Endothelial cell (in vitro differentiated cells): ENCODE results near the gene LMNA. TPM values are rescaled to one million over a fixed set of nuclear protein-coding genes. Genes with fewer than 3 reads are reported as not detected.

ENCODE experiments used
- DNase-seq: peaks from one replicate; pipeline ENCODE4 v3.0.0; 2021; ENCODE audit warnings: low spot score
- H3K27ac Mint-ChIP-seq: one replicate; pipeline ENCODE4 v1.8.0; 2021; ENCODE audit warnings: mixed read lengths, inconsistent platforms; ENCODE audit not compliant: unreplicated experiment
- H3K27me3 Mint-ChIP-seq: one replicate; pipeline ENCODE4 v1.8.0; 2021; ENCODE audit warnings: mild to moderate bottlenecking, moderate library complexity, mixed read lengths, inconsistent platforms; ENCODE audit not compliant: unreplicated experiment
- H3K36me3 Mint-ChIP-seq: one replicate; pipeline ENCODE4 v1.8.0; 2021; ENCODE audit warnings: mild to moderate bottlenecking, low read depth, mixed read lengths, inconsistent platforms; ENCODE audit not compliant: unreplicated experiment
- H3K4me1 Mint-ChIP-seq: one replicate; pipeline ENCODE4 v1.8.0; 2021; ENCODE audit warnings: mild to moderate bottlenecking, mixed read lengths, inconsistent platforms; ENCODE audit not compliant: unreplicated experiment
- H3K4me3 Mint-ChIP-seq: one replicate; pipeline ENCODE4 v1.8.0; 2021; ENCODE audit warnings: mild to moderate bottlenecking, mixed read lengths, inconsistent platforms; ENCODE audit not compliant: unreplicated experiment
- H3K9me3 Mint-ChIP-seq: one replicate; pipeline ENCODE4 v1.8.0; 2021; ENCODE audit warnings: mixed read lengths, inconsistent platforms; ENCODE audit not compliant: unreplicated experiment
- total RNA-seq: library from RNA; stranded (reverse); fragmentation: NEBNext Ultra II Directional; extraction: Animal tissue kit (Norgen Biotek cat#: 25700); gene quantifications from one replicate; pipeline ENCODE4 v1.2.1, GENCODE V29; 2021; ENCODE audit not compliant: unreplicated experiment
- TF ChIP-seq, protein P1 (sequence below): fragments of 200-600 bp; sonication (generic); IDR thresholded peaks from one replicate; pipeline ENCODE4 v1.5.0; 2021; ENCODE audit warnings: antibody characterized with exemption; ENCODE audit not compliant: unreplicated experiment

Gene LMNA
- total RNA-seq, 1 donor from 2014 or later: 35.8 TPM

DNA sequence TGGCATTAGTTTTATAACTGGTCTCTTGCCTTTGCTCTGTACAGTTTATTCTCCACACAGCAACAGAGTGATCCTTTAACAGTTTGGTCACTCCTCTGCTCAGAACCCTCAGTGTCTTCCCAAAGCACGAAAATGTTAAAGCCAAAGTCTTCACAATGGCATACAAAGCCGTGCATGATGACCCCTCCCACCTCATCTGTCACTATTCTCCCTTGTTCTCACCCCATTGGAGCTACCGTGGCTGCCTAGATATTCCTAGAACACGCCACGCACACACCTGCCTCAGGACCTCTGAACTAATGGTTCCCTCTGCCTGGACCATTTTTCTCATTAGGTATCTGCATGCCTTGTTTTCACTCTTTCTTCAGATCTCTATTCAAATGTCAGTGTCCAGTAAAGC is 30.2 kb downstream of the LMNA start:
- peaks cover under 1% of the 10 kb centered on the region for H3K36me3 Mint-ChIP-seq
- H3K27ac Mint-ChIP-seq: no peak overlapping the region
- H3K27me3 Mint-ChIP-seq: peaks cover 7% of the 10 kb centered on the region

DNA sequence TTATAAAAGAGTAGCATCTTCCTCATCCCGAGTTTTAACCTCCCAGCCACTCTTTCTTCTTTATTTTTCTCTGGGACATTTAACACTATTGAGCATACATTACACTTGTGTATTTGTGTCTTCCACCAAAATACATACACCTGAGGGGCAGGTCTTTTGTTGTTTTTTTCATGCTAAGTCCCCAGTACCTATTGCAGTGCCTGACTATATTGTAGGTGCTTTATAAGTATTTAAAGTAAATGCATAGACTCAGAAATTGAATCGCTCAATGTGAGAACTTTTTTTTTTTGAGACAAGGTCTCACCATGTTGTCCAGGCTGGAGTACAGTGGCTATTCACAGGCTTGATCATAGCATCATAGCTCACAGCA is 31.1 kb downstream of the LMNA start:
- TF ChIP-seq, protein P1, sequence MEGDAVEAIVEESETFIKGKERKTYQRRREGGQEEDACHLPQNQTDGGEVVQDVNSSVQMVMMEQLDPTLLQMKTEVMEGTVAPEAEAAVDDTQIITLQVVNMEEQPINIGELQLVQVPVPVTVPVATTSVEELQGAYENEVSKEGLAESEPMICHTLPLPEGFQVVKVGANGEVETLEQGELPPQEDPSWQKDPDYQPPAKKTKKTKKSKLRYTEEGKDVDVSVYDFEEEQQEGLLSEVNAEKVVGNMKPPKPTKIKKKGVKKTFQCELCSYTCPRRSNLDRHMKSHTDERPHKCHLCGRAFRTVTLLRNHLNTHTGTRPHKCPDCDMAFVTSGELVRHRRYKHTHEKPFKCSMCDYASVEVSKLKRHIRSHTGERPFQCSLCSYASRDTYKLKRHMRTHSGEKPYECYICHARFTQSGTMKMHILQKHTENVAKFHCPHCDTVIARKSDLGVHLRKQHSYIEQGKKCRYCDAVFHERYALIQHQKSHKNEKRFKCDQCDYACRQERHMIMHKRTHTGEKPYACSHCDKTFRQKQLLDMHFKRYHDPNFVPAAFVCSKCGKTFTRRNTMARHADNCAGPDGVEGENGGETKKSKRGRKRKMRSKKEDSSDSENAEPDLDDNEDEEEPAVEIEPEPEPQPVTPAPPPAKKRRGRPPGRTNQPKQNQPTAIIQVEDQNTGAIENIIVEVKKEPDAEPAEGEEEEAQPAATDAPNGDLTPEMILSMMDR: no peak
- no peak overlapping the region for H3K27ac Mint-ChIP-seq
- H3K4me1 Mint-ChIP-seq: peaks cover 20% of the 10 kb centered on the region
- DNase-seq: no peak
- H3K27me3 Mint-ChIP-seq: peaks cover 11% of the 10 kb centered on the region
- no peak overlapping the region for H3K4me3 Mint-ChIP-seq
- no peaks in the 10 kb centered on the region for H3K9me3 Mint-ChIP-seq
- no peaks in the 10 kb centered on the region for H3K36me3 Mint-ChIP-seq

More for the DNA sequence above, 30.2 kb downstream of the LMNA start:
- DNase-seq: no peak
- Mint-ChIP-seq H3K4me3 (no peak overlapping the region), H3K9me3 (no peaks in the 10 kb centered on the region), H3K4me1 (peaks cover 14% of the 10 kb centered on the region)
- TF ChIP-seq, protein P1: no peak

DNA sequence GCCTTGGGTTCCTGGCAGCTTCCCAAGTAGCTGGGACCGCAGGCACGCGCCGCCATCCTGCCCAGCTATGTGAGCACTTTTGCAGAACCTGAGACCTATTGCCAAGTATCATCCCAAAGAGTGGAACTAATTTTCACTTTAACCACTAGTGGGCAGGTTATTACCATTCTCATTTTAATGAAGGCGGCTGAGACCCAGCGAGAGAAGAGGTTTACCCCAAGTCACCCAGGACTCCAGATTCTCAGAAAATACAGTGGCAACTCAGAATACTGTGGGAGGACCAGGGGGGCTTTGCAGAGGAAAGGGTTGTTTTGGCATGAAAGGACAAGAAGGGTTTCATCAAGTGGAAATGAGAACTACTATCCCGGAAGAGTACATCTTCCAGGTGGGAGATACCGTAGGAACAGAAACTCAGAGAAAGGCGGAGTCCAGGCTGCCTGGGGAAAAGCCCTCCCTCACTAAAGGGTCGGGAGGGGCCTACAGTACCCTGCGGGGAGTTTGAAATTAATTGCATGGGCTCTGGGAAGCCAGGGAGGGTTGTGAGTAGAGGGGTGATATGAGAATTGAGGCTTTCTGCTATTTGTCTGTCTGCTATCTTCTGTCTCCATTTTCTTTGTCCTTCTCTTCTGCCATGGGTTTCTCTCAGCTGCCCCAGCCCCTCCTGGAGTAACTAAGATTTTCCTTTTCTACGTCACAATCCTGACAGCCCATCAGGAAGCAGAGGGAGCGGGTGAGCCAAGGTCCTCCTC is 31.7 kb downstream of the LMNA start:
- Mint-ChIP-seq H3K4me3 (no peak overlapping the region), H3K9me3 (no peaks in the 10 kb centered on the region), H3K27ac (no peak overlapping the region), H3K4me1 (peaks cover 21% of the 10 kb centered on the region), H3K27me3 (peaks cover 11% of the 10 kb centered on the region), H3K36me3 (no peaks in the 10 kb centered on the region)
- TF ChIP-seq, protein P1: peak; percentile 62
- no peak for DNase-seq

DNA sequence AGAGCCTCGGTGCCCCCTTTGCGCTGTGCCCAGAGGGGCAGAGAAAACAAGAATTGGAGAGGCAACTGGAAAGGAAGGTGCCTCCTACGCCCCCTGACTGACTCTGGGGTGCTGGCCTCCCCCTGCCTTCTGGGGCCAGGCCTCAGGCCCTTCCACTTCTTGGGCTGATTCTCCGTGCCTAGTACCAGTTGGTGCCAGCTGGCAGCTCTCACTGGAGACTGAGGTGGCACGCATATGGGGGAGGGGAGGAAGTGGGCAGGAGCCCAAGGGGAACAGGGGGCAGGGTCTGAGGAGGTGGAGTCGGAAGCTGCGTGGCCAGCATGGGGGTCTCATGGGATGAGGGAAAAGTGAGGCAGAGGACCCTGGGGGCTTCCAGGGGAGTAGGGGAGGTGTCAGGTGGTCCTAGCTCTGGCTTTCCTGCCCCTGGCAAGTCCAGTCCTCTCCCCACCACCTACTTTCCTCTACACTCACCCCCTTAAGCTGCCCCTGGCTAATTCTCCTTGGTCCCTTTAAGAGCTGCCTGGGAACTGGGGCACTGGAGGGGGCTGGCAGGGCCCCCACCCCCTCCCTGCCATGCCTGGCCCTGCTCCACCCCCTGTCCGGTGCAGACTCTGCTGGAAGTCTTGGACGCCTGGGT is 32.4 kb downstream of the LMNA start:
- DNase-seq: no peak
- Mint-ChIP-seq H3K4me3 (no peak overlapping the region), H3K36me3 (no peaks in the 10 kb centered on the region), H3K27ac (no peak overlapping the region), H3K9me3 (no peaks in the 10 kb centered on the region), H3K4me1 (peaks cover 22% of the 10 kb centered on the region), H3K27me3 (peaks cover 11% of the 10 kb centered on the region)
- TF ChIP-seq, protein P1: no peak

DNA sequence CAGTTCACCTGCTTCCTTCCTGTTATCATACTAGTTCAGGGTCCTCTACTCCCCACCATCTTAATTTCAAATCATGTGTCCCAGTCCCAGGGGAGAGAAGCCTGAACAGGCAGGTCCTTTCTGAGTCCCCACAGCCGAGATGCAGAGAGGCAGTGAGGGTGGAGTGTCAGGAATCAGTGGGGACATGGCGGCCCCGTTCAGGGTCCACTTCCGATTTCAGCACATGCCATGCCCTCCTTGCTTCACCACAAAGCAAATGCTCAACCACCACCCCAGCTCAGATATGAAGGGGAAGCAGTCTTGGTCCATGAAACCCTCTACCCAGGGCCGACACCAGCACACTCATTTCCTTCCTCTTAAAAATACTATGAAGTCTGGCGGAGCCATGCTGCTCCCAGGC is 33.7 kb downstream of the LMNA start:
- Mint-ChIP-seq H3K9me3 (no peaks in the 10 kb centered on the region), H3K4me3 (no peak overlapping the region), H3K4me1 (peaks cover 32% of the 10 kb centered on the region), H3K27me3 (peaks cover 16% of the 10 kb centered on the region), H3K36me3 (no peaks in the 10 kb centered on the region), H3K27ac (no peak overlapping the region)
- no peak for DNase-seq
- TF ChIP-seq, protein P1: no peak
